NCI-H1417 (cell line): Measurements from ENCODE around the gene MAGEB3.
A peak's percentile ranks its signal among the peaks of the same experiment; 100 is the strongest.

ENCODE experiments used
- DNase-seq, 3 experiments: peaks; one replicate each; lab custom pipeline; 2025; lab: John Stamatoyannopoulos, UW

MAGEB3 gene

GRCh38 chrX:30280428-30280827 is 50.0 kb downstream of the MAGEB3 start:
- DNase-seq, result no peak

DNA sequence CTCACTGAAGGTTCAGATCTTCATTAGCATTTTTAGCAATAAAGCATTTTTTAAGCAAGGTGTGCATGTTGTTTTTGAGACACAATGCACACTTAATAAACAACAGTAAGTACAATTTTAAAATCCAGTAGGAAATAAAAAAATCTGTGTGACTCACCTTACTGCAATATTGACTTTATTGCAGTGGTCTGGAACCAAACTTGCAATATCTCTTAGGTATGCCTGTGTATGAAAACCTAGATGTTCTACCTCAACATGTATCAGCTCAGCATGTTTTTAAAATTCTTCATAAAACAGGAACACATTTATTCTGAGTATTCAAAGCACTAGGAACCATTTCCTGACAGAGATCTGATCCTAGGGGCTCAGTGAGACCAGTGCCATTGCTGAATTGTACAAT is 52.1 kb downstream of the MAGEB3 start:
- no peak for DNase-seq

DNA sequence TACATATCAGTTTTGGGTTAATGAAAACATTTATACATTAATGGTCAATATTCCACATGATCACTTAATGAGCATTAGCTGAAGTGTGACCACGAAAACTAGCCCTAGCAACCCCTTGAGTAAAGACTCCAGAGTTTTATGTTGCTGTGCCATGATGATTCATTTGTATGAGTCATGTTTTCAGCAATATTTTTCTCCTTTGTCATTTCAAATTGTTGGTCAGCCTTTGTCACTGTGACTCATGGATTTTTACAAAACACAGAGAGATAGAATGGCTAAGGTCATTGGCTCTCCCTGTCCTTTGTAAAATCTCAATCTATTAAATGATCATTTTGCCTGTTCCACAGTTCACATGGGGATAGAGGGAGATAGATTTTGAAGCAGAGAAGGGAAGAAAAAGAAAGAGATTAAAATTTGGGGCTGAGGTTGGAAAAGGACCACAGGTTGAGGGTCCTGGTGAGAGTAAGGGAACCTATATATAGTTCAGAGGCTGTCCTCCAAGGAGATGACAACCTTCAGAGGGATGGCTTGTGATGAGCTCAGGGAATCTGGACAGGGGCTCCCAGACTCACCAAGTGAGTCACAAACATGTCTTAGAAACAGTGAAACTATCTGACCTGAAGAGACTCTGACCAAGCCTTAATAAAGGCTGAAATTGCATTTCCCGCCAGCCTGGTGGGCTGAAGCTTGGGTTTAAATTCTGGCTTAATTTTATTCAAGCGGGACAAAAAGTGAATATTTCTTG is 53.2 kb downstream of the MAGEB3 start:
- DNase-seq, result peak in 1 of 3 experiments; percentile 37
